ENCODE measurements around the gene NTN3.
"Not testable (repeated sequence)": the region's sequence is repeated elsewhere in the genome, so short reads cannot be mapped to it uniquely, and the experiment has no call there.

NTN3 gene

DNA sequence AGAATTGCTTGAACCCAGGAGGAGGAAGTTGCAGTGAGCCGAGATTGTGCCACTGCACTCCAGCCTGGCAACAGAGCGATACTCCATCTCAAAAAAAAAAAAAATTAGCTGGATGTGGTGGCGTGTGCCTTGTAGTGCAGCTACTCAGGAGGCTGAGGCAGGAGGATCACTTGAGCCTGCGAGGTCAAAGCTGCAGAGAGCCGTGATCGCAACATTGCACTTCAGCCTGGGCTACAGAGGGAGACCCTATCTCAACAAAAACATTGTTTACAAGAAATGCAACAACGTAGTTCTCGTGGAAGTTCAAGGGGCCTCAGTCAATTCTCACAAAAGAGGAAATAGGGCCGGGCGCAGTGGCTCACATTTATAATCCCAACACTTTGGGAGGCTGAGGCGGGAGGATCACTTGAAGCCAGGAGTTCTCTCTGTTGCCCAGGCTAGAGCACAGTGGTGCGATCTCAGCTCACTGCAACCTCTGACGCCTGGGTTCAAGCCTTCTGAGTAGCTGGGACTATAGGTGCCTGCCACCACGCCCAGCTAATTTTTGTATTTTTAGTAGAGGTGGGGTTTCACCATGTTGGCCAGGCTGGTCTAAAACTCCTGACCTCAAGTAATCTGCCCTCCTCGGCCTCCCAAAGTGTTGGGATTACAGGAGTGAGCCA lies 29.8 kb upstream of the NTN3 start:
- DNase-seq = not testable (repeated sequence)

GRCh38 chr16:2443555-2443954 lies 27.5 kb upstream of the NTN3 start:
- DNase-seq = no peak

- DNase-seq = no peak
Observed at GRCh38 chr16:2447920-2448583, 23.0 kb upstream of the NTN3 start.

DNA sequence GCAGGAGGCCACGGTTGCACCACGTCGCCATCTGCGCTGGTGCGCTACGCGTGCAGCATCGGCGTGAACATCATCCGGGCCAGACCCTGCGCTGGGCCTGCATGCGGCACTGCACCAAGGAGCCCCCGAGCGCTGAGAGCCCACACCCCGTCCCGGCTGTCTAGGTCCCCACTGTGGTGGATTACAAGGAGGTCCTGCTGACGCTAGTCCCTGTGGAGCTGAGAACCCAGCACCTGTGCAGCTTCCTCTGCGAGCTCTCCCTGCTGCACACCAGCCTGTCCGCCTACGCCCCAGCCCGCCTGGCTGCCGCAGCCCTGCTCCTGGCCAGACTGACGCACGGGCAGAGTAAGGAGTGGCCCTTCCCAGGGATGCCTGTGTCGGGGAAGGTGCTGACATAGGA lies 22.0 kb upstream of the NTN3 start:
- no peak for DNase-seq

DNA sequence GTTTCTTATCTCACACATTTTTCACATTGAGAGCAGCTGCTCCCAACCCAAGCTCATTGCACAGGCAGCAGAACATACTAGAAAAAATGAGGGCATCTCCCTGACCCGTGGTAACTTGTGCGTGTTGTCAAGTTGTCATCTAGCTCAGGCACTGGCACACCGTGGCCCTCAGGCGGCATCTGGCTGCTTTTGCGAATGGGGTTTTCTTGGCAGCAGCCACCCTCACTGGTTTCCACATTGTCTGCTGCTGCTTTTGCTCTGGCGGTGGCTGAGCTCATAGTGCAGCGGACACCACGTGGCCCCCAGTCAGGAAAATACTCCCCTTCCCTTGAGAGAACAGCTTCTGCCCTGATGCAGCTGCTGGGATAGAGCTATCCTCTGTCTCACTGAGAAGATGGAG lies 20.6 kb upstream of the NTN3 start:
- no peak for DNase-seq

DNA sequence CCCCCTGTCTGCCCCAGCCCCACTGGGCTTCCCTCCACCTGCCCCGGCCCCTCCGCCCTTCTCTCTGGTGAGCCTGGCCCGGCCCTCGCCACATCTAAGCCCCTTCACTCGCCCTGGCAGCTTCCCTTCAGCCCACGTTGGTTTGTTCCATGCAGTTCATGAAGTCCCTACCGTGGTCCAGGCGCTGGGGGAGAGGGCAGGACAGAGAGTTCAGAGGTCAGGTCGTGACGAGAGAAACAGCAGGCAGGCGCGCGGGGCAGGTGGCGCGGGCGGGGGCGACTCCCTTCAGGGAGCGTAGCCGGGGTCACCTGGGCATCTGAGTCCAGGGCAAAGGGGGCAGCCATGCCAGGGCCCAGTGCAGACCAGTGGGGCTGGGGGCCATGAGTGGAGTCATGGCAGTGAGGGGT lies 20.1 kb upstream of the NTN3 start:
- DNase-seq = no peak

GRCh38 chr16:2451851-2452320 lies 19.2 kb upstream of the NTN3 start:
- DNase-seq = no peak

GRCh38 chr16:2452650-2453049 lies 18.4 kb upstream of the NTN3 start:
- no peak for DNase-seq

GRCh38 chr16:2455081-2455845 lies 15.8 kb upstream of the NTN3 start:
- no peak for DNase-seq

- no peak for DNase-seq
Observed at GRCh38 chr16:2456551-2457153, 14.4 kb upstream of the NTN3 start.

GRCh38 chr16:2457267-2457666 lies 13.8 kb upstream of the NTN3 start:
- DNase-seq = no peak

DNA sequence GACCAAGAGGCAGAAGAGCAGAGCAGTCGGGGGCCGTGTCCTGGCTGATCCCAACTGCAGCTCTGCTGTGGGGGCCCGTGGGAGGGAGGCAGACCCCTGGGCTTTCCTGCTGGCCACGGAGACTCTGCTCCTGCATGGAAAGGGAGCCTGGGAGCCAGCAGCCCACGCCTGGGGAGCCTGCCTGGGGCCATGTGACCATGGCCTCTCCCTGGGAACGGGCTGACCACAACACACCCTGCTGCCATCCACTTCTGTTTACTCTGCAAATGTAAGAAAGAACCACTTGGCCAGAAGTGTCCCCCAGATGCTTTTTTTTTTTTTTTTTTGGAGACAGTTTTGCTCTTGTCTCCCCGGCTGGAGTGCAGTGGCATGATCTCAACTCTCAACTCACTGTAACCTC lies 13.2 kb upstream of the NTN3 start:
- DNase-seq = no peak

DNA sequence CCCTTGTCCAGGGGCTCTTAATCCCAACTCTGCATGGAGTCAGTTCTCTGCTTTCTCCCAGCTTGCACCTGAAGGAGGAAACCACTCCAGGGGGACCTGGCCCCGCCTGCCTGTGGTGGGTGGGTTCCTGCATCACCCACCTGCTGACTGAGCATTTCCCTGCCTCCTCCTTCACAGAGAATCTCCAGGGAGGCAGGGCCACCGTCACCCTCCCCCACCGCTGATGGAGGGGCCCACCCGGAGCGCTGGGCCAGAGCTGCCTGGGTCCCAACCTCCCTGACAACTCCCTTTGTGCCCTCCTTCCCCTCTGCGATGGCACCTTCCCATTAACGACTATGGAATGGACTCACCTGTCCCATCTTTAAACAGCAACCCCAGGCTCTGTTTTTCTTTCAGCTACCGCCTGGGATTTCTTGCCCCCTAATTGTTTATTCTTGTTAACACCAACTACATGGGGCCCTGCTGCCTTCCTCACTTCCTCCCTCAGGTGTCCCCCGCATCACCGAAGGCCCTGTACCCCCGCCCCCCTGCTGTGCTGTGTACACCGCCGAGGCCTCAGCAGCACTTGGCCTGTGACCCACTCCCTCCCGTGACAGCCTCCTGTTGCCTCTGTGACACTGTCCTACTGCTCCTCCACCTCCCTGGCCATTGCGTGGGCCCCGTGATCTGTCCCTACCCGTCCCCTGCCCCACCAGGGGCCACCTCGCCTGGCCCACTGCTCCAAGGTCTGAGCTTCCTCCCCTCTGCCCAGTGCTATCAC lies 12.0 kb upstream of the NTN3 start:
- DNase-seq = no peak

DNA sequence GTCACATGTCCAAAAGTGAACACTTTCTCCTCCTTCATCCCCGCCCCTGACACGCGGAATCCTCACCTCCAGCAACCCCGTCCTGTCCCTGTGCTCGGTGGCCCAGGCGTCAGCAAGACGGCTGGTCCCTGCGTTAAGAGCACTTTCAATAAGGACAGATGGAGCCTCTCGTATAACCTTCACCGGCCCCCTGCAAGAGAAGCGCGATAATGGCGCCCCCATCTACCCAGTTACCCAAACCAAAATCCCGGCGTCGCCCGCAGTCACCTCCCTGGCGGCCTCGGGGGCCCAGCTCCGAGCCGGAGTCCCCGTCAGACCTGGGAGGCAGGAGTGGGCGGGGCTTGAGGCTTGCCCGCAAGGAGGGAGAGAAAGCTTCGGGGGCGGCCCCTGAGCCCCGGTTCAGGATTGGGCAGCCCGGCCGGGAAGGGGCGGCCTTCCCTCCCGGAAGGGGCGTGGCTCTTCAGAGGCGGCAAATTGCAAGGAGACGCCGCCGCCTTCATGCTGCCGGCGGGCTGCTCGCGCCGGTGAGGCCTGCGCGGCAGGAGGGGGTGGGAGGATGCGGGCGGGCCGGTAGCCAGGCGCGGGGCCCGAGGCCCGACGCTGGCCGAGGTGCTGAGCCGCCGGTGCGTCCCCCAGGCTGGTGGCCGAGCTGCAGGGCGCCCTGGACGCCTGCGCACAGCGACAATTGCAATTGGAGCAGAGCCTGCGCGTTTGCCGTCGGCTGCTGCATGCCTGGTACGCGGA lies 11.3 kb upstream of the NTN3 start, which contains the start of gene TEDC2:
TSS of gene TEDC2 (plus strand) at position 463 of the 744 bp plus-strand sequence. CDS start at position 499, 36 bp downstream.
- peak; percentile 87 for DNase-seq

DNA sequence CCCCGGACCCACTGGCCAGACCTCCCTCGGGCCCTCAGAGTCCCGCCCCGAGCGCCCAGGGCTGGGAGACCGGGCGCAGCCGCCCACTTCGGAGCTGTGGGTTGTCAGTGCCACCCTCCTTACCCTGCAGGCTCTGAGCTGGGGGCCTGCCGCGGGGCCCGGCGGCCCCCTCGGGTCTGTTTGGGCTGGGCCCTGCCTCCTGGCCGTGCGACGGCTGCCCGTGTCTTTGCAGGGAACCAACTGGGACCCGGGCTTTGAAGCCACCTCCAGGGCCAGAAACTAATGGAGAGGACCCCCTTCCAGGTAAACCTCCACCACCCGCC lies 10.7 kb upstream of the NTN3 start:
- DNase-seq = no peak

GRCh38 chr16:2460916-2461315 lies 10.2 kb upstream of the NTN3 start:
- no peak for DNase-seq

DNA sequence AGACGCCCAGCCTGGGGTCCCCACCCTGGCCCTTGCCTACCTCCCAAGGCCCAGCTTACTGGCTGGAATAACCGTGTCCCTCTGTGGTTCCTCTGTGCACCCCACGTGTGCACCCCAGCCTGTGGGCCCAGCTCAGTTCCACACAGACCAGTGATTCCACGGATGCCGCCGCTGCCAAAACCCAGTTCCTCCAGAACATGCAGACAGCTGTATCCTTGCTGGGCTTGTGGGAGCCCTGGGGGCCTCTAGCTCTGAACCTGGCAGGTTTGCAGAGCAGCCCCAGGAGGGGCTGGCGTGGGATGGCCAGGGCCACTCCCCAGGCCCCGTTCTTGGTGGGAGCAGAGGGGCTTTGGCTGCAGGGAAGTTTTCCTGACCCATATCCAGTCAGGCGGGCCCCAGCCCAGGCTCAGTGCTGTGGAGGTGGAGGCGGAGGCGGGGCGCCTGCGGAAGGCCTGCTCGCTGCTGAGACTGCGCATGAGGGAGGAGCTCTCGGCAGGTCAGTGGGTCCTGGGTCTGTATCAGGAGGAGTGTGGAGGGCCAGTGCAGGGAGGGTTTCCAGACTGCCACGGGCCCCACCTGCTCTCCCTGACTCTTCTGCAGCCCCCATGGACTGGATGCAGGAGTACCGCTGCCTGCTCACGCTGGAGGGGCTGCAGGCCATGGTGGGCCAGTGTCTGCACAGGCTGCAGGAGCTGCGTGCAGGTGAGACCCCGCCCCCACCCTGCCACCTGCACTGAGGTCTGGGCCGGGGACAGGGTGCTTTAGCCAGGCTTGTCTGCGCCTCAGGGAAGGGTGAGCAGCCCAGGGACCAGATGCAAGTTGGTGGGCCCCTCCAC lies 8.8 kb upstream of the NTN3 start:
- no peak for DNase-seq

DNA sequence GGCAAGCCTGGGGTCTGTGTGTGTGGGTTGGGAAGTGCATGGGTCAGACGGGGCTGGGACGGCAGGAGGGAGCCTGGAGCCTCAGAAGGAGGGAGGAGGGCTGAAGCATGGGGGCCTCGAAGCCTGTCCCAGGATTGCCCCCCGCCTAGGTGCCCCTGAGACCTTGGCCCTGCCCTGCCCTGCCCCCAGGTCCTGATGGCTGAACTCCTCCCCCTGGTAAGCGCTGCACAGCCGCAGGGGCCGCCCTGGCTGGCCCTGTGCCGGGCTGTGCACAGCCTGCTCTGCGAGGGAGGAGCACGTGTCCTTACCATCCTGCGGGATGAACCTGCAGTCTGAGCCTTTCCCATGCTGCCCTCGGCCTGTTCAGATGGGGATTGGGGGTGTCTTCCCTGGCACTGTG lies 6.8 kb upstream of the NTN3 start:
- DNase-seq = no peak

- no peak for DNase-seq
Observed at GRCh38 chr16:2465653-2466415, 5.3 kb upstream of the NTN3 start.

All from NCI-H1105 (cell line).